GM18873 (cell line): ENCODE data around the gene UCHL1.

Experiments used
- ATAC-seq: cut with Tn5 transposase; IDR thresholded peaks from one replicate; pipeline ENCODE4 v1.9.1; 2021; ENCODE audit warnings: mild to moderate bottlenecking, moderate library complexity, moderate number of reproducible peaks; ENCODE audit not compliant: unreplicated experiment, low FRiP score

Gene UCHL1

GRCh38 chr4:41256740-41257256 lies at the start of gene UCHL1:
UCHL1 (plus strand) TSS chr4:41256928; CDS start chr4:41256977, 49 bp downstream.
- ATAC-seq, result no peak

GRCh38 chr4:41207291-41207831 lies 49.4 kb upstream of the UCHL1 start:
- no peak for ATAC-seq

GRCh38 chr4:41209187-41209586 lies 47.5 kb upstream of the UCHL1 start:
- ATAC-seq, result no peak

- no peak for ATAC-seq
Observed at GRCh38 chr4:41209901-41210300, 46.8 kb upstream of the UCHL1 start.

GRCh38 chr4:41211951-41212615 lies 44.6 kb upstream of the UCHL1 start:
- no peak for ATAC-seq

- no peak for ATAC-seq
Observed at GRCh38 chr4:41212616-41213203, 44.0 kb upstream of the UCHL1 start.

- no peak for ATAC-seq
Observed at GRCh38 chr4:41213625-41214135, 43.0 kb upstream of the UCHL1 start.

- peak; percentile 41 for ATAC-seq
Observed at GRCh38 chr4:41214136-41214824, 42.4 kb upstream of the UCHL1 start, which contains the start of gene APBB2. APBB2 (minus strand) TSS chr4:41214542; CDS start chr4:41033254, 181,288 bp downstream.

- ATAC-seq, result no peak
Observed at GRCh38 chr4:41214825-41215146, 41.9 kb upstream of the UCHL1 start.

- ATAC-seq, result no peak
Observed at GRCh38 chr4:41215155-41215554, 41.6 kb upstream of the UCHL1 start.

- ATAC-seq, result peak; percentile 0
Observed at GRCh38 chr4:41215969-41216293, 40.8 kb upstream of the UCHL1 start.

- peak; percentile 49 for ATAC-seq
Observed at GRCh38 chr4:41216294-41217019, 40.3 kb upstream of the UCHL1 start.

- ATAC-seq, result no peak
Observed at GRCh38 chr4:41217020-41217333, 39.8 kb upstream of the UCHL1 start.

GRCh38 chr4:41217374-41217773 lies 39.4 kb upstream of the UCHL1 start:
- ATAC-seq, result no peak

GRCh38 chr4:41218703-41219102 lies 38.0 kb upstream of the UCHL1 start:
- ATAC-seq, result no peak

GRCh38 chr4:41219421-41219950 lies 37.2 kb upstream of the UCHL1 start:
- ATAC-seq, result no peak

- no peak for ATAC-seq
Observed at GRCh38 chr4:41221850-41222645, 34.7 kb upstream of the UCHL1 start.

- ATAC-seq, result no peak
Observed at GRCh38 chr4:41227902-41228301, 28.8 kb upstream of the UCHL1 start.

- ATAC-seq, result no peak
Observed at GRCh38 chr4:41232406-41232805, 24.3 kb upstream of the UCHL1 start.

GRCh38 chr4:41232856-41233255 lies 23.9 kb upstream of the UCHL1 start:
- no peak for ATAC-seq
